Glomerular endothelial cell (primary cell): ENCODE results near the gene DGKG. TPM values are rescaled to one million over a fixed set of nuclear protein-coding genes. Genes with fewer than 3 reads are reported as not detected.

ENCODE experiments used
- total RNA-seq: library from RNA; depleted of rRNA; stranded (reverse); fragments of >200 nt; gene quantifications from 2 replicates; pipeline ENCODE4 v1.2.3, GENCODE V29; 2015

DGKG gene
- total RNA-seq, 1 donor from 2014 or later = 3.8 TPM

Other genes with a start within 250 kb of the DGKG start
- gene CRYGS, start 182.1 kb upstream of the DGKG start, total RNA-seq = 3.3 and 4.5 TPM in 2 replicates
- gene TBCCD1, start 205.1 kb upstream of the DGKG start, total RNA-seq = 12.4 and 16.1 TPM in 2 replicates
- gene DNAJB11, start 208.5 kb upstream of the DGKG start, total RNA-seq = 63.6 and 101 TPM in 2 replicates